ENCODE measurements around the gene INSYN2A. TPM values are rescaled to one million over a fixed set of nuclear protein-coding genes. Genes with fewer than 3 reads are reported as not detected.

INSYN2A gene
- total and polyA plus RNA-seq, 9 of the 15 experiments (the other 6 are each of a cell fraction or from before 2014, with no cell fraction given), result not detected

DNA sequence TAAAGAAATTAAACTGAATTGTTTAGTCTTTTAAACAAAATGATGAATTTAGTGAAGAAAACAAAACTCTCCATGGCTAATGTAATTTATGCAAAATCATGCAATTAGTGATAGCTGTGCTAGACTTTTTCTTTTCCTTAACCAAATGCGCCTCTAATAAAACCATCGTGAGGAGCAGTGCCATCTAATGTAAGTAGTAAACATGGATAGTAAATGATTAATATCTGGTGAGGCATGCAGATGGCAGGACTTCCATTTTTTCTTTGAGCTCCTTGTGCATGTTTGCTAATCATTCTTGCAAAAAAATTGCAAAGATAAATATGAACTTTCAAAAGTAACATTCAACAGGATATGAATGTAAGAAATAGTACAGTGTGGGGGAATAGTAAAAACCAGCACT lies 2.3 kb downstream of the INSYN2A start:
- POLR2A ChIA-PET, result interaction anchor here (0.7 kb wide), 1 partner anchor 37 kb away, joined by 3 read pairs; no protein-coding TSS in a partner anchor
- no peak for FAIRE-seq

More for the DNA sequence above, 2.3 kb downstream of the INSYN2A start:
- CTCF ChIA-PET (ENCODE audit: low intra/inter-chr PET ratio), result no interaction called here
- H3K9me1 ChIP-seq (ENCODE audit: control insufficient read depth, insufficient read depth, low read length), result no peaks in the 10 kb centered on the region
- TF ChIP-seq BMI1 (IDR thresholded peaks at IDR 0.05; ENCODE audit: low read length), result no peak
- TF ChIP-seq NCOA6 (IDR thresholded peaks at IDR 0.05), result no peak
- no peak for TF ChIP-seq ZNF583 (CRISPR knock-in tag; IDR thresholded peaks at IDR 0.05)
- TF ChIP-seq ETV6 (IDR thresholded peaks at IDR 0.05; ENCODE audit: borderline replicate concordance in 1 of 2, low read depth in 2 of 2, low read length in 1 of 2), result no peak
- TF ChIP-seq ETV6 (CRISPR knock-in tag; IDR thresholded peaks at IDR 0.05; ENCODE audit: borderline replicate concordance), result no peak
- no peak for TF ChIP-seq NFE2 (IDR thresholded peaks at IDR 0.05; ENCODE audit: low read depth)
- TF ChIP-seq SMAD2 (IDR thresholded peaks at IDR 0.05; ENCODE audit: low read depth, low read length), result no peak
- TF ChIP-seq BCL6 (CRISPR knock-in tag; IDR thresholded peaks at IDR 0.05), result no peak
- no peak for TF ChIP-seq HDAC2 (IDR thresholded peaks at IDR 0.05)
- TF ChIP-seq, protein P1, sequence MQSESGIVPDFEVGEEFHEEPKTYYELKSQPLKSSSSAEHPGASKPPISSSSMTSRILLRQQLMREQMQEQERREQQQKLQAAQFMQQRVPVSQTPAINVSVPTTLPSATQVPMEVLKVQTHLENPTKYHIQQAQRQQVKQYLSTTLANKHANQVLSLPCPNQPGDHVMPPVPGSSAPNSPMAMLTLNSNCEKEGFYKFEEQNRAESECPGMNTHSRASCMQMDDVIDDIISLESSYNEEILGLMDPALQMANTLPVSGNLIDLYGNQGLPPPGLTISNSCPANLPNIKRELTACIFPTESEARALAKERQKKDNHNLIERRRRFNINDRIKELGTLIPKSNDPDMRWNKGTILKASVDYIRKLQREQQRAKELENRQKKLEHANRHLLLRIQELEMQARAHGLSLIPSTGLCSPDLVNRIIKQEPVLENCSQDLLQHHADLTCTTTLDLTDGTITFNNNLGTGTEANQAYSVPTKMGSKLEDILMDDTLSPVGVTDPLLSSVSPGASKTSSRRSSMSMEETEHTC (IDR thresholded peaks at IDR 0.05), result no peak
- no peak for TF ChIP-seq THRAP3 (IDR thresholded peaks at IDR 0.05; ENCODE audit: borderline replicate concordance)
- no peak for TF ChIP-seq ZNF23 (CRISPR knock-in tag; IDR thresholded peaks at IDR 0.05)
- TF ChIP-seq TAF1 (IDR thresholded peaks at IDR 0.05; ENCODE audit: control insufficient read depth, extremely low read depth, insufficient read depth, low read length, severe bottlenecking), result no peak
- TF ChIP-seq GATAD2B (IDR thresholded peaks at IDR 0.05; ENCODE audit: borderline replicate concordance), result no peak
- H2AFZ ChIP-seq (ENCODE audit: low read depth, low read length), result no peak overlapping the region
- H3K27ac ChIP-seq (ENCODE audit: extremely low read depth, low read depth, low read length), result no peak overlapping the region
- no peak for DNase-seq (ENCODE audit: extremely low read depth in 1 of 4, low spot score in 3 of 4)
- ATAC-seq, result no peak
- no peaks in the 10 kb centered on the region for H3K79me2 ChIP-seq (ENCODE audit: control insufficient read depth, insufficient read depth, low read length)
- WGBS (ENCODE audit: insufficient coverage, low coverage, missing lambda C conversion rate), result 0% methylated on average over 2 of the region's 2 CpGs
- no peaks in the 10 kb centered on the region for H3K27me3 ChIP-seq (ENCODE audit: control insufficient read depth in 2 of 2, insufficient read depth in 2 of 2, low read length in 2 of 2)
- no peaks in the 10 kb centered on the region for H3K9me3 ChIP-seq (replicated peaks; ENCODE audit: control insufficient read depth, insufficient read depth, low read depth, low read length)
- no peaks in the 10 kb centered on the region for H4K20me1 ChIP-seq (replicated peaks; ENCODE audit: control insufficient read depth, insufficient read depth, low read length)
- in situ Hi-C loops (cut with MboI) (no loop called here), intact Hi-C loops (cut with micrococcal nuclease) (no loop called here)
- H3K9ac ChIP-seq (ENCODE audit: insufficient read depth in 1 of 2, low read depth in 2 of 2, low read length in 2 of 2), result no peak overlapping the region
- no peaks in the 10 kb centered on the region for H3K4me1 ChIP-seq (replicated peaks in 1 of 2; ENCODE audit: control insufficient read depth in 2 of 2, insufficient read depth in 2 of 2, low read length in 2 of 2)
- BruUV-seq (replicated peaks), result no TSS peak
- H3K4me2 ChIP-seq (ENCODE audit: insufficient read depth, low read length), result no peak overlapping the region
- no peaks in the 10 kb centered on the region for H3K36me3 ChIP-seq (ENCODE audit: control insufficient read depth, insufficient read depth, low read length)
- H3K4me3 ChIP-seq, result no peak overlapping the region
